ENCODE measurements around the gene TMEM266.

Gene TMEM266

GRCh38 chr15:76163457-76164295 lies 103.9 kb downstream of the TMEM266 start:
- Histone ChIP-seq H3K4me3 (ENCODE audit: low read depth, low read length) (no peak overlapping the region), H3K36me3 (no peaks in the 10 kb centered on the region), H3K4me1 (no peaks in the 10 kb centered on the region), H3K27me3 (no peaks in the 10 kb centered on the region), H3K9me3 (no peaks in the 10 kb centered on the region)
- no peak for TF ChIP-seq CTCF (IDR thresholded peaks at IDR 0.05; ENCODE audit: low read depth, low read length)
- DNase-seq, result no peak

- Histone ChIP-seq H3K36me3 (no peaks in the 10 kb centered on the region), H3K9me3 (no peaks in the 10 kb centered on the region), H3K4me3 (ENCODE audit: low read depth, low read length) (no peak overlapping the region), H3K4me1 (no peaks in the 10 kb centered on the region), H3K27me3 (no peaks in the 10 kb centered on the region)
- no peak for DNase-seq
- no peak for TF ChIP-seq CTCF (IDR thresholded peaks at IDR 0.05; ENCODE audit: low read depth, low read length)
Measured at GRCh38 chr15:76164602-76165001, 104.8 kb downstream of the TMEM266 start.

- DNase-seq, result no peak
- no peak for TF ChIP-seq CTCF (IDR thresholded peaks at IDR 0.05; ENCODE audit: low read depth, low read length)
- no peaks in the 10 kb centered on the region for H3K27me3 ChIP-seq
- H3K36me3 ChIP-seq, result no peaks in the 10 kb centered on the region
- H3K4me1 ChIP-seq, result no peaks in the 10 kb centered on the region
- H3K4me3 ChIP-seq (ENCODE audit: low read depth, low read length), result no peak overlapping the region
- H3K9me3 ChIP-seq, result no peaks in the 10 kb centered on the region
Measured at GRCh38 chr15:76165951-76166350, 106.2 kb downstream of the TMEM266 start.

GRCh38 chr15:76168237-76168984 lies 108.6 kb downstream of the TMEM266 start:
- no peaks in the 10 kb centered on the region for H3K27me3 ChIP-seq
- no peaks in the 10 kb centered on the region for H3K9me3 ChIP-seq
- no peaks in the 10 kb centered on the region for H3K4me1 ChIP-seq
- TF ChIP-seq CTCF (IDR thresholded peaks at IDR 0.05; ENCODE audit: low read depth, low read length), result no peak
- no peaks in the 10 kb centered on the region for H3K36me3 ChIP-seq
- H3K4me3 ChIP-seq (ENCODE audit: low read depth, low read length), result no peak overlapping the region
- no peak for DNase-seq

- Histone ChIP-seq H3K4me1 (no peaks in the 10 kb centered on the region), H3K36me3 (no peaks in the 10 kb centered on the region), H3K9me3 (no peaks in the 10 kb centered on the region), H3K4me3 (ENCODE audit: low read depth, low read length) (no peak overlapping the region), H3K27me3 (no peaks in the 10 kb centered on the region)
- no peak for TF ChIP-seq CTCF (IDR thresholded peaks at IDR 0.05; ENCODE audit: low read depth, low read length)
- DNase-seq, result no peak
Measured at GRCh38 chr15:76169018-76169417, 109.2 kb downstream of the TMEM266 start.
